ENCODE measurements around the gene VASN.

VASN gene

DNA sequence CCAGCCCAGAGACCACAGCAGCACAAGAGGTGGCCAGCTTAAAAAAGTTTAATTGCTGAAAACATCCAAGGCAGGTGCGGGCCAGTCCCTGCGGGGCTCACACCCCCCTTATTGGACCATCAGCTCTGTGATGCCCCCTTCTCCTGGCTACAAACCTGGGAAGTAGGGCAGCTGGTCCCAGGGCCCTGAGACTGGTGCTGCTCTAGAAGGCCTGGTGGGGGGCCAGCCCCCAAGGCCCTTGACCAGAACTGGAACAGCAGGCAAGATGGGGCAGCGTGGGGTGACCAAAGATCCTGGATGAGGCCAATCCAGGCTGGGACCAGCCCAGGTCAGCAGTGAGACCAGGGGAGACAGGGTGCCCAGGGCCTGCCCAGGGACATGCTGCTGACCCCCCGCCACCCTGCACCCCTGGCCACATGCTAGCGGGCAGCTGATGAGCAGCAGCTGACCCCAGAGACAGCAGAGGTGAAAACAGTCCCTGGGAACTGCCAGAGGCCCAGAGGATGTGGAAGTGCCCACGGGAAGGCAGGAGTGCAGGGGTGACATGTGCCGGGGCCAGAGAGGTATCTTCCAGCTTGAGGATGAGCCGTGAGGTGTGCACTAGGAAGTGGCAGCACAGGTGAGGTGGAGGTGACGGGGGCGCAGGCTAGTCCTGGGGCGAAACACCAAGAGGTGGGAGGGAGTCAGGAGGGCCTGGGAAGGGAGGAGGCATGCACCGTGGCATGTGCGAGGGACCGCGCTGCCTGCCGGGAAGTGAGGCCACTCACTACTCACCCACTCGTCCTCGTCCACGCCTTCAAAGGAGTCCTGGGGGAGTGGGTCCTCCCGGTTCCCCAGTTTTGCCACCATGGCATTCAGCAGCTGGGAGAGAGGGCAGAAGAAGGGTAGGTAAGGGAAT is 16.9 kb upstream of the VASN start:
- TF ChIP-seq, protein P1, sequence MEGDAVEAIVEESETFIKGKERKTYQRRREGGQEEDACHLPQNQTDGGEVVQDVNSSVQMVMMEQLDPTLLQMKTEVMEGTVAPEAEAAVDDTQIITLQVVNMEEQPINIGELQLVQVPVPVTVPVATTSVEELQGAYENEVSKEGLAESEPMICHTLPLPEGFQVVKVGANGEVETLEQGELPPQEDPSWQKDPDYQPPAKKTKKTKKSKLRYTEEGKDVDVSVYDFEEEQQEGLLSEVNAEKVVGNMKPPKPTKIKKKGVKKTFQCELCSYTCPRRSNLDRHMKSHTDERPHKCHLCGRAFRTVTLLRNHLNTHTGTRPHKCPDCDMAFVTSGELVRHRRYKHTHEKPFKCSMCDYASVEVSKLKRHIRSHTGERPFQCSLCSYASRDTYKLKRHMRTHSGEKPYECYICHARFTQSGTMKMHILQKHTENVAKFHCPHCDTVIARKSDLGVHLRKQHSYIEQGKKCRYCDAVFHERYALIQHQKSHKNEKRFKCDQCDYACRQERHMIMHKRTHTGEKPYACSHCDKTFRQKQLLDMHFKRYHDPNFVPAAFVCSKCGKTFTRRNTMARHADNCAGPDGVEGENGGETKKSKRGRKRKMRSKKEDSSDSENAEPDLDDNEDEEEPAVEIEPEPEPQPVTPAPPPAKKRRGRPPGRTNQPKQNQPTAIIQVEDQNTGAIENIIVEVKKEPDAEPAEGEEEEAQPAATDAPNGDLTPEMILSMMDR (IDR thresholded peaks at IDR 0.05): no peak

DNA sequence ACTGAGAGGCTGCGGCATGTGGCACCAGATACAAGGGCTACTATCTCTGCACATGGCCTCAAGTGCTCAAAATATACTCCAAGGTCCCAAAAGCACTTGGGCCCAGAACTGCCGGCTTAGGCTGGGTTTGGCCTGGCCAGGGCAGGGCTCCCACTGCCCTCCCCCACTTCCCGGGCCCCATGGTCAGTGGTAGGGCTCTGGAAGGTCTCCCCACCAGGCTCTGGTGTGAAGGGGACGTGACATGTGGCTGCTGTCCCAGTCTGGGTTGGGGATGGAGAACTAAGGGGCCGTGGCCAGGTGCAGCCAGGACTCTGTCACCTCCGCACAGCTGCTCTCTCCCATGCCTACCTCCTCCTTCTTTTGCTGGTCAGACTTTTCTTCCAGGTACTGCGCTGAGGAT is 14.8 kb upstream of the VASN start:
- TF ChIP-seq, protein P1 (IDR thresholded peaks at IDR 0.05): no peak

DNA sequence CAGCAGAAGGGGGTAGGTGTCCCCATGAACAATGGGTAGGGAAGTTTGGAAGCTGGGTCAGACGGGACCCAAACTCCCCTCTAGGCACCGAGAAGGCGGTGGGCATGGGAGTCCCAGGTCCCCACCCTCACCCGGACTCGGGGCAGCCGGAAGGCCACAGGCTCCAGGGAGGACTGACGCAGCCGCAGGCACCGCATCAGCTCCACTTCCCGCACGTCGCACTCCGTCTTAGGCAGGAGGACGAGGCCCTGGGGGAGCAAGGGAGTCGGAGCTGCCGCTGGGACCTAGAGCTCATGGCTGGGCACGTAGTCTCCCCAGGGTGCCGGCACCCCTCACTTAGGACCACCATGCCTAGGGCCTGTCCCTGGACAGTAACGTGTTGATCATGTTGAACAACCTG is 13.4 kb upstream of the VASN start:
- TF ChIP-seq, protein P1 (IDR thresholded peaks at IDR 0.05): no peak

DNA sequence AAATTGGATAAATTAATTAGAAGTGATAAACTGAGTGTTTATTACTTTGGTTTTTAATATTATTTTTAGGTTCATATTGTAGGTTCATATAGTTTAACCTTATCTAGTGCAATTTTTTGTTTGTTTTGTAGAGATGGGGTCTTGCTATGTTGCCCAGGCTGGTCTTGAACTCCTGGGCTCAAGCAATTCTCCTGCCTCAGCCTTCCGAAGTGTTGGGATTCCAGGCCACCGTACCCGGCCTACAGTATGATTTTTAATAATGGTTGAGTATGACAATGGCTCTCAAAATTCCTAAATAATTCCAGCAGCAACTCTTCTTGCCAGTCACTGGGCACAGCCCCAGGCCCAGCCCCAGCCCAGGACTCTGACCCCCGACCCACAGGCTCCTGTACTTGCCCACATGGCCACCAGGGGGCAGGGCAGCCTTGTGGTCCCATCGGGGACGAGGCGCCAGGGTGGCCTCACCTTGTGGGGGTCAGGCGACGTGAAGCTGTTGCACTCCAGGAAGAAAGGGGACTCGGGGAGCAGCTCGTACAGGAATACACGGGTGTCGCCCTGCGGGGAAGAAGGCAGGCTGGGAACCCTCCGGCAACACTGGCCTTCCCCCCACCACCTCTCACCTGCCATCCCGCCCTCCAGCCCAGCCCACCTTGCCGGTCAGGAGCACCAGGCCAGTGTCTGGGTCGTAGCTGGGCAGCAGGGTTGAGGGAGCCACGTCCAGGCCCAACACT is 12.7 kb upstream of the VASN start:
- TF ChIP-seq, protein P1 (IDR thresholded peaks at IDR 0.05): peak; percentile 97

DNA sequence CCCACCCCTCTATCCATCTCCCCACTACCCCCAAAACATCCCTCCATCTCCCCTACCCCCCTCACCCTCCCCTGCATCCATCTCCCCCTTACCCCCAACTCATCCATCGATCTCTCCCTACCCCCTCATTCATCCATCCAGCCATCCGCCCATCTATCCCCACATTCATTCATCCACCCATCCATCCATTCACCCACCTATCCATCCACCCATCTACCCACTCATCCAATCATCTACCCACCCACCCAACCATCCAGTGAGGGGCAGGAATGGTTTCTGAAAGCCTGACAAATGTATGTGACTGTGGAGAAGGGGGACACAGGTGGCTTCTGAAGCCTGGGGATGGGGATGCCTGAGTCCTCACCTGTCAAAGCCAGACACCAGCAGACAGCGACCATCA is 11.7 kb upstream of the VASN start:
- TF ChIP-seq, protein P1 (IDR thresholded peaks at IDR 0.05): no peak

DNA sequence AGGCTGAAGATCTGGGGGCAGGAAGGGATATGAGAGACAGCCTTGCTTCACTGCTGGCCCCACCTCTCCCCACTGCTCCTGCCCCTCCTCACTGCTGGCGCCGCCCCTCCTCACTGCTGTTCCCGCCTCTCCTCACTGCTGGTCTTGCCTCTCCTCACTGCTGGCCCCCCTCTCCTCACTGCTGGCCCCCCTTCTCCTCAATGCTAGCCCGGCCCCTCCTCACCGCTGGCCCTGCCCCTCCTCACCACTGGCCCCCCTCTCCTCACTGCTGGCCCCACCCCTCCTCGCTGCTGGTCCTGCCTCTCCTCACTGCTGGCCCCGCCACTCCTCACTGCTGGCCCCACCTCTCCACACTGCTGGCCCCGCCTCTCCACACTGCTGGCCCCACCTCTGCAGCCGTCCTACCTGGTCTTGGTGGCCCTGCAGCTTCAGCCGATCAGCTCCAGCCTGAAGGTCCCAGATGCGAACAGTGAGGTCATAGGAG is 11.1 kb upstream of the VASN start:
- TF ChIP-seq, protein P1 (IDR thresholded peaks at IDR 0.05): no peak

DNA sequence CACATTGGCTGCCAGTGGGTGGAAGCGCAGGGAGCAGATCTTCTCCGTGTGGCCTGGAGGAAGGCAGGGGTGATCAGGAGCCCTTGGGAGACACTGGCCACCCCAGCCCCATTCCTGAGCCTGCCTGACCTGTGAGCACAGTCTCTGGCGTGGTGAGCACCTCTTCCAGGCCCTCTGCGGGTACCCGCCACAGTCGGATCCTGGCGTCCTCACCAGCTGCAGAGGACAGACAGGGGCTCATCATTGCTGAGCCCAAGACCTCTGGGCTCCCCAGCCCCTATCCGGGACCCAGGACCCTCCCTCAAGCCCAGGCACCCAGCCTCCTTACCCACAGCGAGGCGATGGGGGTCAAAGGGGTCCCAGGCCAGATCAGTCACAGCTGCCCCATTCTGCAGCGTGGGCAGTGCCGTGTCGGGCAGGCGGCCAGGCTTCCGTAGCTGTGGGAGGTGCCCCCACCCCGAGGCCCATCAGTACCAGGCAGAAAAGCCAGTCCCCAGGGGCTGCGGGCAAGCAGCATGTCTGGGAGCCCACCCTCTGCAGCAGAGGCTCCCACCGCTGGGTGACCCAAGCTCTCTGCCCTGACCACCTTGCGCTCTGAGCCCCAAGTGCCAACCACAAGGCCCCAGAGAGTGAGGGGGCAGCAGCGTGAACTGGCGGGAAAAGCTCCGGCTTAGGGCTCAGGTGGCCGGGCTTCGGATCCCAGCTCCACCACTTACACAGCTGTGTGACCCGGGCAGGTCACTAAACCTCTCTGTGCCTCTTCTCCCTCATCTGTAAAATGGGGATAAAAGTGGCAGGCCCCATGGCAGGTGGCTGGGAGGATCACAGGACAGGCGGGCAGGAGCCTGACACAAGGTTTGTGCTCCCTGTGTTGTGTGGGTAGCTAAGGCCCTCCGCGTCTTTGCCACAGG is 10.4 kb upstream of the VASN start:
- TF ChIP-seq, protein P1 (IDR thresholded peaks at IDR 0.05): no peak

All from LNCAP (cell line).